H1 (cell line): ENCODE data around the gene KRTAP19-8.

Experiments
- EGR1 ChIP-seq: IDR thresholded peaks from 2 replicates; pipeline ENCODE4 v1.6.1; 2011; ENCODE audit warnings: low read depth, low read length, borderline replicate concordance
- GABPA ChIP-seq: IDR thresholded peaks from 2 replicates; pipeline ENCODE4 v1.6.1; 2011; ENCODE audit warnings: mild to moderate bottlenecking, low read length, moderate library complexity, borderline replicate concordance; ENCODE audit not compliant: insufficient read depth
- MAFK ChIP-seq: IDR thresholded peaks from 2 replicates; pipeline ENCODE4 v1.6.1; 2012; ENCODE audit warnings: low read depth, mild to moderate bottlenecking, improper control_type of control experiment, low read length
- POLR2A ChIP-seq, 2 experiments: IDR thresholded peaks; 1 replicate in 1 of 2; 2 replicates in 1 of 2; pipeline ENCODE4 v1.6.1; 2011; ENCODE audit warnings: low read depth in 2 of 2, low read length in 2 of 2, mild to moderate bottlenecking in 2 of 2; ENCODE audit errors: control extremely low read depth in 1 of 2
- POLR2AphosphoS5 ChIP-seq: IDR thresholded peaks from 2 replicates; pipeline ENCODE4 v1.6.1; 2011; ENCODE audit warnings: low read depth, low read length
- SP1 ChIP-seq: IDR thresholded peaks from 2 replicates; pipeline ENCODE4 v1.6.1; 2011; ENCODE audit warnings: low read depth, low read length
- TBP ChIP-seq: IDR thresholded peaks from 2 replicates; pipeline ENCODE4 v1.6.1; 2011; ENCODE audit warnings: low read depth, low read length, improper control_type of control experiment
- TF ChIP-seq, protein P1 (sequence below), 3 experiments: IDR thresholded peaks; 1 replicate in 2 of 3; 2 replicates in 1 of 3; pipeline versions ENCODE4 v1.5.1 to v1.6.1; 2011; ENCODE audit warnings: low read length in 3 of 3, mild to moderate bottlenecking in 3 of 3, inconsistent platforms in 2 of 3, low read depth in 1 of 3, moderate library complexity in 1 of 3; ENCODE audit not compliant: insufficient read depth in 1 of 3; ENCODE audit errors: control extremely low read depth in 1 of 3
- TF ChIP-seq, protein P2 (sequence below): IDR thresholded peaks from 2 replicates; pipeline ENCODE4 v1.6.1; 2012; ENCODE audit warnings: inconsistent platforms

DNA sequence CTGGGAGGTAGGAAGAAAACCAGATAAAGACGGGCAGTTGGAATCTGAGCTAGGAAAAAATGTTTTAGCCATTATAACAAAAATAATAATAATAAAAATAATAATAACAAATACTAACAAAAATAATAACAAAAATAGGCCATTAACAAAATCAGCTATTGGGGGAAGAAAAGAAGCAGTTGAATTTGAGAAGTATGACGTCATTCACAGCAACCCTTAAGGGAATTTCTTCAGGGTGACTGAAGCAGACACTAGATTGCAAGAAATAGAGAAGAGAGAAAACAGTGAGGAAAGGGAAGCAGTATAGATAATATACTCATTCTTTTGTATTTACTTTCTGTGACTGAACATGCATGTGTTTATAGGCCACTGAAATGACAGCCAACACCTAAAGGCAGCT is 20.0 kb downstream of the KRTAP19-8 start:
- TF ChIP-seq GABPA, result no peak
- TF ChIP-seq TBP, result no peak
- TF ChIP-seq MAFK, result no peak
- TF ChIP-seq, protein P1, sequence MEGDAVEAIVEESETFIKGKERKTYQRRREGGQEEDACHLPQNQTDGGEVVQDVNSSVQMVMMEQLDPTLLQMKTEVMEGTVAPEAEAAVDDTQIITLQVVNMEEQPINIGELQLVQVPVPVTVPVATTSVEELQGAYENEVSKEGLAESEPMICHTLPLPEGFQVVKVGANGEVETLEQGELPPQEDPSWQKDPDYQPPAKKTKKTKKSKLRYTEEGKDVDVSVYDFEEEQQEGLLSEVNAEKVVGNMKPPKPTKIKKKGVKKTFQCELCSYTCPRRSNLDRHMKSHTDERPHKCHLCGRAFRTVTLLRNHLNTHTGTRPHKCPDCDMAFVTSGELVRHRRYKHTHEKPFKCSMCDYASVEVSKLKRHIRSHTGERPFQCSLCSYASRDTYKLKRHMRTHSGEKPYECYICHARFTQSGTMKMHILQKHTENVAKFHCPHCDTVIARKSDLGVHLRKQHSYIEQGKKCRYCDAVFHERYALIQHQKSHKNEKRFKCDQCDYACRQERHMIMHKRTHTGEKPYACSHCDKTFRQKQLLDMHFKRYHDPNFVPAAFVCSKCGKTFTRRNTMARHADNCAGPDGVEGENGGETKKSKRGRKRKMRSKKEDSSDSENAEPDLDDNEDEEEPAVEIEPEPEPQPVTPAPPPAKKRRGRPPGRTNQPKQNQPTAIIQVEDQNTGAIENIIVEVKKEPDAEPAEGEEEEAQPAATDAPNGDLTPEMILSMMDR (IDR thresholded peaks at IDR 0.05; ENCODE audit: control extremely low read depth in 1 of 3, insufficient read depth in 1 of 3, low read depth in 1 of 3, low read length in 3 of 3), result no peak
- no peak for TF ChIP-seq SP1
- TF ChIP-seq EGR1, result no peak
- no peak for TF ChIP-seq POLR2AphosphoS5
- TF ChIP-seq, protein P2, sequence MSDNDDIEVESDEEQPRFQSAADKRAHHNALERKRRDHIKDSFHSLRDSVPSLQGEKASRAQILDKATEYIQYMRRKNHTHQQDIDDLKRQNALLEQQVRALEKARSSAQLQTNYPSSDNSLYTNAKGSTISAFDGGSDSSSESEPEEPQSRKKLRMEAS, result no peak
- TF ChIP-seq POLR2A (IDR thresholded peaks at IDR 0.05; ENCODE audit: control extremely low read depth in 1 of 2, low read depth in 2 of 2, low read length in 2 of 2), result no peak
